ENCODE measurements around the gene GAK. TPM values are rescaled to one million over a fixed set of nuclear protein-coding genes. Genes with fewer than 3 reads are reported as not detected.

The GAK gene
- total and polyA plus RNA-seq, 2 experiments from 2014 or later: 87.1 to 88.4 TPM

DNA sequence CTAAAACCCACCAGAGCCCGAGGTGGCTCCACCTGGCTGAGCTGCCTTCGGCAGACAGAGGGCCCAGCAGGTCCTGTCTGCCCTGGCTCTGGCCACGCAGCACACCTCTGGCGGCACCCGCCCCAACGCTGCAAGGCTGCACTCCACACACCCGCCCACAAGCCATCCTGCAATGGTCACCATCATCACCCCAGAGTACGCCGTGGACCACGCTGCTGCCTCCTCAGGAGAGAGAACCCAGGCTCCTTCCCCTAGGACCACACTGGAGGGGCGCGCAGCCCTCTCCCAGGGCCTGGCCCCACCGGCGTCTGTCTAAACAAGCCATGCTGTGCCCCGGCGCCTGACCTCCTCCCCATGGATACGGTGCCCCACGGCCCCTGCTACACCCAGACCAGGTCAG is 66.5 kb downstream of the GAK start:
- WGBS (ENCODE audit: low lambda C conversion rate, missing lambda C conversion rate): 95% methylated on average over 18 of the region's 18 CpGs
- H2AFZ ChIP-seq: no peak overlapping the region
- no peaks in the 10 kb centered on the region for H3K27me3 ChIP-seq
- no peaks in the 10 kb centered on the region for H3K4me1 ChIP-seq (ENCODE audit: insufficient read depth)
- no peak overlapping the region for H3K4me2 ChIP-seq
- TF ChIP-seq, protein P1, sequence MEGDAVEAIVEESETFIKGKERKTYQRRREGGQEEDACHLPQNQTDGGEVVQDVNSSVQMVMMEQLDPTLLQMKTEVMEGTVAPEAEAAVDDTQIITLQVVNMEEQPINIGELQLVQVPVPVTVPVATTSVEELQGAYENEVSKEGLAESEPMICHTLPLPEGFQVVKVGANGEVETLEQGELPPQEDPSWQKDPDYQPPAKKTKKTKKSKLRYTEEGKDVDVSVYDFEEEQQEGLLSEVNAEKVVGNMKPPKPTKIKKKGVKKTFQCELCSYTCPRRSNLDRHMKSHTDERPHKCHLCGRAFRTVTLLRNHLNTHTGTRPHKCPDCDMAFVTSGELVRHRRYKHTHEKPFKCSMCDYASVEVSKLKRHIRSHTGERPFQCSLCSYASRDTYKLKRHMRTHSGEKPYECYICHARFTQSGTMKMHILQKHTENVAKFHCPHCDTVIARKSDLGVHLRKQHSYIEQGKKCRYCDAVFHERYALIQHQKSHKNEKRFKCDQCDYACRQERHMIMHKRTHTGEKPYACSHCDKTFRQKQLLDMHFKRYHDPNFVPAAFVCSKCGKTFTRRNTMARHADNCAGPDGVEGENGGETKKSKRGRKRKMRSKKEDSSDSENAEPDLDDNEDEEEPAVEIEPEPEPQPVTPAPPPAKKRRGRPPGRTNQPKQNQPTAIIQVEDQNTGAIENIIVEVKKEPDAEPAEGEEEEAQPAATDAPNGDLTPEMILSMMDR (IDR thresholded peaks at IDR 0.05; ENCODE audit: poor library complexity): no peak
- TF ChIP-seq EZH2 (IDR thresholded peaks at IDR 0.05; ENCODE audit: borderline replicate concordance): no peak
- TF ChIP-seq EZH2phosphoT487 (IDR thresholded peaks at IDR 0.05; ENCODE audit: low read depth, severe bottlenecking, unreplicated experiment): no peak
- DNase-seq (ENCODE audit: low spot score): no peak
- H3K79me2 ChIP-seq: no peaks in the 10 kb centered on the region
- no peaks in the 10 kb centered on the region for H4K20me1 ChIP-seq (ENCODE audit: insufficient read depth, poor library complexity, severe bottlenecking)
- no peak overlapping the region for H3K4me3 ChIP-seq
- no peaks in the 10 kb centered on the region for H3K36me3 ChIP-seq (replicated peaks; ENCODE audit: insufficient read depth, low read depth)
- no peaks in the 10 kb centered on the region for H3K9me2 ChIP-seq (replicated peaks; ENCODE audit: insufficient read depth)
- no peak overlapping the region for H3K27ac ChIP-seq
- H3K9me3 ChIP-seq (ENCODE audit: low read depth): no peaks in the 10 kb centered on the region

DNA sequence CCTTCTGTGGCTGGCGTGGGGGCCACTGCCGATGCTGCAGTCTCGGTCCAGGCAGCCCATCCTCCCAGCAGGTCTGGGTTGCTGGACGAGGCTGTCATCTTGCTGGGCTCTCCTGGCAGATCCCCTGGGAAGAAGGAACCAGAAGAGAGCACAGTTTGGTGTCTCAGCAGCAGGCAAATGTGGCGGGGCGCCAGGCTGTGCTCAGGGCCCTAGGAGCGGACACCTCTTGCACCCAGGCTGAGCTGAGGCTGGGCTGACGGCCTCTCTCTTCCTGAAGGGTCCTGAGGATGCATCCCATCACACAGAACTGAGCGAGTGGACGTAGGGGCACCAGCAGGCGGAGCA is 67.0 kb downstream of the GAK start:
- Histone ChIP-seq H3K36me3 (replicated peaks; ENCODE audit: insufficient read depth, low read depth) (no peaks in the 10 kb centered on the region), H3K79me2 (no peaks in the 10 kb centered on the region), H3K4me3 (no peak overlapping the region), H3K9me2 (replicated peaks; ENCODE audit: insufficient read depth) (no peaks in the 10 kb centered on the region), H2AFZ (no peak overlapping the region), H4K20me1 (ENCODE audit: insufficient read depth, poor library complexity, severe bottlenecking) (no peaks in the 10 kb centered on the region), H3K4me2 (no peak overlapping the region), H3K27ac (no peak overlapping the region), H3K27me3 (no peaks in the 10 kb centered on the region), H3K4me1 (ENCODE audit: insufficient read depth) (no peaks in the 10 kb centered on the region), H3K9me3 (ENCODE audit: low read depth) (no peaks in the 10 kb centered on the region)
- no peak for DNase-seq (ENCODE audit: low spot score)
- WGBS (ENCODE audit: low lambda C conversion rate, missing lambda C conversion rate): 97% methylated on average over 11 of the region's 11 CpGs
- TF ChIP-seq EZH2phosphoT487 (IDR thresholded peaks at IDR 0.05; ENCODE audit: low read depth, severe bottlenecking, unreplicated experiment): no peak
- TF ChIP-seq EZH2 (IDR thresholded peaks at IDR 0.05; ENCODE audit: borderline replicate concordance): no peak
- TF ChIP-seq, protein P1 (IDR thresholded peaks at IDR 0.05; ENCODE audit: poor library complexity): no peak

DNA sequence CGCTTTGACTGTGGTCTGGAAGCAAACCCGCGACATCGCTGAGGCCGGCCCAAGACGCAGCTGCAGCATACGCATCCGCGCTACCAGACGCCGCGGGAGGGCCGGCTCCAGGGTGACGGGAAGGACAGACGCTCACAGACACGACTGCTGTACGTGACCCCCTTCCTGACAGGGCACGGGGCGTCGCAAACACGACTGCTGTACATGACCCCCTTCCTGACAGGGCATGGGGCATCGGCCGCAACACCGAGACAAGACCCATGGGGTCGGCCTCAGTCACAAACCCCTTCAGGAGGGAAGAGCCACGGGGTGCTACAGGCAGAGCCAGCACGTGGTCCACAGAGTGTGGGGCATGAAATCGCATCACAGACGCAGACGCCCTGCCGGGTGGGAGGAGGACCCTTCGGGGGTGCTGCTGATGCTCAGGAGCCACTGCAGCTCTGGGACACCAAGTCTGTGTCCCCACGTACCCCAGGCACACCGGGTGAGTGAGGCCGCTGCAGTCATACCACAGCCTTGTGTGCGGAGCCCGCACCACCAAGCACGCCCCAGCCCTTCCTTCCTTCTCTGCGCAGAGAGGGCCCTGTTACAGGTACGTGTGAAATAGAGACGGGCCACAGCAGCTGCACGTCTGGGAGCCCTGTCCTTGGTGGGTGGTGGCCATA is 67.5 kb downstream of the GAK start:
- DNase-seq (ENCODE audit: low spot score): no peak
- Histone ChIP-seq H3K79me2 (no peaks in the 10 kb centered on the region), H3K9me3 (ENCODE audit: low read depth) (no peaks in the 10 kb centered on the region), H3K27ac (no peak overlapping the region), H3K4me3 (no peak overlapping the region), H3K4me2 (no peak overlapping the region), H4K20me1 (ENCODE audit: insufficient read depth, poor library complexity, severe bottlenecking) (no peaks in the 10 kb centered on the region), H3K9me2 (replicated peaks; ENCODE audit: insufficient read depth) (no peaks in the 10 kb centered on the region), H3K4me1 (ENCODE audit: insufficient read depth) (no peaks in the 10 kb centered on the region), H3K36me3 (replicated peaks; ENCODE audit: insufficient read depth, low read depth) (no peaks in the 10 kb centered on the region), H2AFZ (no peak overlapping the region), H3K27me3 (no peaks in the 10 kb centered on the region)
- WGBS (ENCODE audit: low lambda C conversion rate, missing lambda C conversion rate): 98% methylated on average over 41 of the region's 42 CpGs
- TF ChIP-seq EZH2 (IDR thresholded peaks at IDR 0.05; ENCODE audit: borderline replicate concordance) (no peak), EZH2phosphoT487 (IDR thresholded peaks at IDR 0.05; ENCODE audit: low read depth, severe bottlenecking, unreplicated experiment) (no peak)
- TF ChIP-seq, protein P1 (IDR thresholded peaks at IDR 0.05; ENCODE audit: poor library complexity): no peak

Measured in hepatocyte (in vitro differentiated cells).